Sigmoid colon (tissue), 4 donors: ENCODE data around the gene TMEM198.
A peak's percentile ranks its signal among the peaks of the same experiment; 100 is the strongest.

Experiments
- EP300 ChIP-seq, 4 donors: sonication (generic); formaldehyde crosslinking; IDR thresholded peaks; one replicate each; pipeline ENCODE4 v1.6.1; 2017; ENCODE audit warnings: antibody characterized with exemption in 4 of 4
- POLR2A ChIP-seq, 2 donors: fragments of 450-650 bp; IDR thresholded peaks; one replicate each; pipeline ENCODE4 v1.6.1; 2016; ENCODE audit warnings: antibody characterized with exemption in 2 of 2, mild to moderate bottlenecking in 2 of 2, moderate library complexity in 2 of 2
- TF ChIP-seq, protein P1 (sequence below), 4 experiments: fragments of 450-650 bp in 3 of 4; fragments of 200-600 bp in 1 of 4; IDR thresholded peaks; one replicate each; pipeline ENCODE4 v1.5.1; 2016 to 2019; ENCODE audit warnings: antibody characterized with exemption in 4 of 4, mild to moderate bottlenecking in 3 of 4, moderate library complexity in 2 of 4

DNA sequence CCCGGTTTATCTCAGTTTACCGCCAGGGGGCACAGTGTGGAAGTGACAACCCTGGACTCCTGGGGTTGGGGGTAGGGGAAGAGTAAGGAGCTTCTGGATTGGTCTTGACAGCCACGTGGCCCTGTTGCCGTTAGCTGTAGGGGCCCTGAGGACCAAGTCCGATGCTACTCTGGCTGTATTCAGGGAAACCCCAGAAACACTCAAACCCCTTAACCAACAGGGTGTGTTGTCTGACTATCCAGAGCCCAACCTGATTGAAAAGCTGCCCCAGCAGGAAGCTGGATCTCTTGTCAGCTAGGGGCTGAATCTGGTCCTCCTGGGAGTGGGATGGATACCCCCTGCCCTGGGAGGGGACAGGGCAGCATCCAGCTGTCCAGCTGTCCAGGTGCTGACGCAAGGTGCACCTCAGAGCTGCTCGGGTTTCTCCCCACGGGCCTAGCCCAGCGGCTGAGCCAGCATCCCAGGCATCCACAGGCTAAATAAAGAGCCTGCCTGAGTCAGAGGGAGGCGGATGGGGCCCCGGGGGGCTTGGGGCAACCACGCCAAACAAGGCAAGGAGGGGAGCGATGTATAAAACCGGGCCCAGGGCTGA, 48.2 kb upstream of the TMEM198 start:
- TF ChIP-seq, protein P1, sequence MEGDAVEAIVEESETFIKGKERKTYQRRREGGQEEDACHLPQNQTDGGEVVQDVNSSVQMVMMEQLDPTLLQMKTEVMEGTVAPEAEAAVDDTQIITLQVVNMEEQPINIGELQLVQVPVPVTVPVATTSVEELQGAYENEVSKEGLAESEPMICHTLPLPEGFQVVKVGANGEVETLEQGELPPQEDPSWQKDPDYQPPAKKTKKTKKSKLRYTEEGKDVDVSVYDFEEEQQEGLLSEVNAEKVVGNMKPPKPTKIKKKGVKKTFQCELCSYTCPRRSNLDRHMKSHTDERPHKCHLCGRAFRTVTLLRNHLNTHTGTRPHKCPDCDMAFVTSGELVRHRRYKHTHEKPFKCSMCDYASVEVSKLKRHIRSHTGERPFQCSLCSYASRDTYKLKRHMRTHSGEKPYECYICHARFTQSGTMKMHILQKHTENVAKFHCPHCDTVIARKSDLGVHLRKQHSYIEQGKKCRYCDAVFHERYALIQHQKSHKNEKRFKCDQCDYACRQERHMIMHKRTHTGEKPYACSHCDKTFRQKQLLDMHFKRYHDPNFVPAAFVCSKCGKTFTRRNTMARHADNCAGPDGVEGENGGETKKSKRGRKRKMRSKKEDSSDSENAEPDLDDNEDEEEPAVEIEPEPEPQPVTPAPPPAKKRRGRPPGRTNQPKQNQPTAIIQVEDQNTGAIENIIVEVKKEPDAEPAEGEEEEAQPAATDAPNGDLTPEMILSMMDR (IDR thresholded peaks at IDR 0.05): peak; percentile 68 to 88 (median 70)
- TF ChIP-seq EP300 (IDR thresholded peaks at IDR 0.05): no peak
- no peak for TF ChIP-seq POLR2A (IDR thresholded peaks at IDR 0.05)
